SK-N-SH (cell line): Measurements from ENCODE around the gene ADD2. TPM values are rescaled to one million over a fixed set of nuclear protein-coding genes. Genes with fewer than 3 reads are reported as not detected.

Experiments used
- CTCF ChIA-PET: fragments of 300-600, 350-600 bp; formaldehyde crosslinking; extraction: SDS; loops from one replicate; lab custom pipeline; 2021; lab: Yijun Ruan, JAX
- POLR2A ChIA-PET: fragments of 350-600 bp; sonication (Branson Sonifier 250); formaldehyde crosslinking; extraction: SDS; loops from one replicate; lab custom pipeline; 2020; ENCODE audit warnings: antibody characterized with exemption, inconsistent platforms; lab: Yijun Ruan, JAX
- DNase-seq: peaks from one replicate; pipeline ENCODE4 v3.0.0; 2012
- H2AFZ ChIP-seq: fragments of 200-600 bp; sonication (generic); 2 replicates; pipeline ENCODE4 v1.8.1; 2016; ENCODE audit warnings: antibody characterized with exemption, mild to moderate bottlenecking, low read depth
- H3F3A ChIP-seq: fragments of 200-600 bp; sonication (generic); replicated peaks from 2 replicates; pipeline ENCODE3; 2016; ENCODE audit warnings: antibody characterized with exemption, mild to moderate bottlenecking; ENCODE audit not compliant: insufficient read depth
- H3K27ac ChIP-seq, 2 experiments: fragments of 200-500 bp in 1 of 2; fragments of 200-600 bp in 1 of 2; sonication (Bioruptor generic) in 1 of 2; sonication (generic), shearing (Covaris generic) in 1 of 2; 2 replicates each; pipeline versions ENCODE4 v1.5.1 to v1.6.1; 2014 to 2016; ENCODE audit warnings: low read depth in 2 of 2, inconsistent platforms in 1 of 2, low read length in 1 of 2, mild to moderate bottlenecking in 1 of 2, mixed read lengths in 1 of 2
- H3K27me3 ChIP-seq: fragments of 200-600 bp; sonication (generic), shearing (Covaris generic); 2 replicates; pipeline ENCODE4 v1.6.1; 2016; ENCODE audit warnings: mixed run types; ENCODE audit not compliant: insufficient read depth
- H3K36me3 ChIP-seq, 2 experiments: fragments of 200-500 bp in 1 of 2; fragments of 200-600 bp in 1 of 2; sonication (Bioruptor generic) in 1 of 2; sonication (generic) in 1 of 2; replicated peaks in 1 of 2; 2 replicates each; pipeline versions ENCODE3 to v1.5.1; 2014 to 2016; ENCODE audit warnings: low read length in 1 of 2, mild to moderate bottlenecking in 1 of 2; ENCODE audit not compliant: insufficient read depth in 2 of 2, control insufficient read depth in 1 of 2
- H3K4me1 ChIP-seq, 2 experiments: fragments of 200-500 bp in 1 of 2; fragments of 200-600 bp in 1 of 2; sonication (Bioruptor generic) in 1 of 2; sonication (generic), shearing (Covaris generic) in 1 of 2; 2 replicates each; pipeline versions ENCODE4 v1.5.1 to v1.6.1; 2014 to 2016; ENCODE audit warnings: low read depth in 1 of 2, low read length in 1 of 2, mixed run types in 1 of 2; ENCODE audit not compliant: insufficient read depth in 2 of 2, control insufficient read depth in 1 of 2
- H3K4me2 ChIP-seq: fragments of 200-600 bp; sonication (generic), shearing (Covaris generic); 2 replicates; pipeline ENCODE4 v1.6.1; 2017; ENCODE audit warnings: mixed run types
- H3K4me3 ChIP-seq, 2 experiments: fragments of 200-500 bp in 1 of 2; fragments of 200-600 bp in 1 of 2; sonication (Bioruptor generic) in 1 of 2; sonication (generic), shearing (Covaris generic) in 1 of 2; 2 replicates each; pipeline versions ENCODE4 v1.5.1 to v1.8.1; 2014 to 2016; ENCODE audit warnings: low read depth in 2 of 2, inconsistent platforms in 1 of 2, low read length in 1 of 2, mild to moderate bottlenecking in 1 of 2, mixed read lengths in 1 of 2, moderate library complexity in 1 of 2
- H3K79me2 ChIP-seq: fragments of 200-600 bp; sonication (generic); 2 replicates; pipeline ENCODE4 v1.8.1; 2017; ENCODE audit warnings: mild to moderate bottlenecking; ENCODE audit not compliant: insufficient read depth
- H3K9ac ChIP-seq: fragments of 200-600 bp; sonication (generic); 2 replicates; pipeline ENCODE4 v1.6.1; 2017; ENCODE audit warnings: mixed run types
- H3K9me2 ChIP-seq: fragments of 200-600 bp; sonication (generic); 2 replicates; pipeline ENCODE4 v1.6.1; 2017; ENCODE audit warnings: mixed run types
- H3K9me3 ChIP-seq: fragments of 200-600 bp; sonication (generic); 2 replicates; pipeline ENCODE4 v1.6.1; 2017; ENCODE audit warnings: mixed run types, mild to moderate bottlenecking, moderate library complexity
- H4K20me1 ChIP-seq: fragments of 200-600 bp; sonication (generic); 2 replicates; pipeline ENCODE4 v1.6.1; 2017; ENCODE audit warnings: mild to moderate bottlenecking, mixed run types; ENCODE audit not compliant: insufficient read depth
- CHD2 ChIP-seq: fragments of 150-350 bp; IDR thresholded peaks from 2 replicates; pipeline ENCODE4 v1.6.1; 2018; ENCODE audit warnings: low read length; ENCODE audit not compliant: partially characterized antibody
- ELF1 ChIP-seq: IDR thresholded peaks from 2 replicates; pipeline ENCODE4 v1.4.0; 2012
- FOSL2 ChIP-seq: IDR thresholded peaks from 2 replicates; pipeline ENCODE4 v1.4.0; 2012; ENCODE audit warnings: low read depth, mild to moderate bottlenecking, moderate library complexity, borderline replicate concordance
- FOXJ3 ChIP-seq: sonication (generic); formaldehyde crosslinking; IDR thresholded peaks from 2 replicates; pipeline ENCODE4 v1.5.1; 2020; ENCODE audit warnings: mild to moderate bottlenecking, missing genetic modification reagents
- JUND ChIP-seq: IDR thresholded peaks from 2 replicates; pipeline ENCODE4 v1.4.0; 2012
- MEF2A ChIP-seq: IDR thresholded peaks from 2 replicates; pipeline ENCODE4 v1.4.0; 2012; ENCODE audit warnings: low read depth, borderline replicate concordance
- MXI1 ChIP-seq: IDR thresholded peaks from 2 replicates; pipeline ENCODE4 v1.6.1; 2012; ENCODE audit warnings: mild to moderate bottlenecking, low read depth, low read length, improper control_type of control experiment
- NFIC ChIP-seq: IDR thresholded peaks from 2 replicates; pipeline ENCODE4 v1.4.0; 2012; ENCODE audit warnings: borderline replicate concordance
- NRF1 ChIP-seq: IDR thresholded peaks from 2 replicates; pipeline ENCODE4 v1.6.1; 2012; ENCODE audit warnings: low read depth, mild to moderate bottlenecking, low read length
- POLR2AphosphoS5 ChIP-seq: IDR thresholded peaks from 2 replicates; pipeline ENCODE4 v1.6.1; 2012; ENCODE audit warnings: low read depth, low read length
- RCOR1 ChIP-seq: fragments of 150-350 bp; IDR thresholded peaks from 2 replicates; pipeline ENCODE4 v1.6.1; 2017; ENCODE audit warnings: antibody characterized with exemption, low read length
- RFX5 ChIP-seq: IDR thresholded peaks from 2 replicates; pipeline ENCODE4 v1.6.1; 2012; ENCODE audit warnings: mild to moderate bottlenecking, improper control_type of control experiment, low read length
- SIN3A ChIP-seq: IDR thresholded peaks from 2 replicates; pipeline ENCODE4 v1.6.1; 2012; ENCODE audit warnings: low read depth, mild to moderate bottlenecking, low read length, moderate library complexity, borderline replicate concordance
- TEAD4 ChIP-seq: IDR thresholded peaks from 2 replicates; pipeline ENCODE4 v1.4.0; 2012; ENCODE audit warnings: mild to moderate bottlenecking, borderline replicate concordance; ENCODE audit not compliant: insufficient read depth
- YY1 ChIP-seq: IDR thresholded peaks from 2 replicates; pipeline ENCODE4 v1.4.0; 2012; ENCODE audit warnings: low read depth, mild to moderate bottlenecking
- WGBS: methylation state at CpG from one replicate; pipeline ENCODE4 v1.1.6; 2017; ENCODE audit warnings: low lambda C conversion rate; 5-methylcytosine and 5-hydroxymethylcytosine counted together
- polyA plus RNA-seq, 3 experiments: library from polyadenylated mRNA; depleted of rRNA; stranded (reverse); fragments of >200 nt; gene quantifications; 2 replicates each; pipeline ENCODE4 v1.2.3, GENCODE V29; 2012
- TF ChIP-seq, protein P1 (sequence below): IDR thresholded peaks from 2 replicates; pipeline ENCODE4 v1.4.0; 2012; ENCODE audit warnings: low read depth, borderline replicate concordance
- TF ChIP-seq, protein P2 (sequence below): IDR thresholded peaks from 2 replicates; pipeline ENCODE4 v1.4.0; 2012; ENCODE audit warnings: low read depth
- TF ChIP-seq, protein P3 (sequence below): IDR thresholded peaks from 2 replicates; pipeline ENCODE4 v1.4.0; 2012; ENCODE audit warnings: low read depth, borderline replicate concordance
- TF ChIP-seq, protein P4 (sequence below): fragments of 150-350 bp; IDR thresholded peaks from 2 replicates; pipeline ENCODE4 v1.6.1; 2016; ENCODE audit warnings: mild to moderate bottlenecking, low read depth, low read length
- TF ChIP-seq, protein P5 (sequence below): fragments of 200-600 bp; sonication (generic); IDR thresholded peaks from 2 replicates; pipeline ENCODE4 v1.6.1; 2017; ENCODE audit warnings: antibody characterized with exemption, mild to moderate bottlenecking, moderate library complexity
- TF ChIP-seq, protein P6 (sequence below): IDR thresholded peaks from 2 replicates; pipeline ENCODE4 v1.6.1; 2012; ENCODE audit warnings: mild to moderate bottlenecking, low read depth, low read length, moderate library complexity

Gene ADD2
- polyA plus RNA-seq, 1 of the 3 experiments (the other 2 are of a cell fraction), result 0.30 TPM

DNA sequence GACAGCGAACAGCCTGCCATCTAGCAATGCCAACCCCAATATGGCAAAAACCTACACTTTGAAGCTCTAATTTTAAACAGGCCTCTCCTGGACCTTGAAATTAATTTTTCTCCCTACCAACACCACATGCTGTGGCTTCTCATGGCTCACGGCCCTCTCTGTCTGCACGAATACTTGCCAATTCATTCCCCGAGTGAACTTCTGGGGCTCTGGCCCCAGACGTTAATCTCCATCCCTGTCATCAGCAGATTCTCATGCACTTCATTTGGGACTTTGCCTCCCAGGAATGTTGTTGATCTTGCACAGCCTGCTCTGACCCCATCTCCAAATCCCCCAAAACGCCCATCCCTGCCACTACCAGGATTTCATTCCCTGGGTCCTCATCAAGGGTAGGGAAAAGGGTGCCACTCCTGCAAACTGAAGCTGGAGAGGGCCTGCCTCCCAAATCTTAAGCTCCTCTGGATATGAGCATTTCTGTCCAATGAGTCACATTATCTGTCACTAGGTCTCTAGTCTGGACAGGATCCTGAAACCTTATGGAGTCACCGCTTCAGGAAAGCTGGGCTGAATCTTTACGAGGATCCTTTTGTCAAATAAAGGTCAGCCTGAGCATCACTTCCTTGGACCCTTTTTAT is 12.0 kb upstream of the ADD2 start (continued):
- TF ChIP-seq, protein P1, sequence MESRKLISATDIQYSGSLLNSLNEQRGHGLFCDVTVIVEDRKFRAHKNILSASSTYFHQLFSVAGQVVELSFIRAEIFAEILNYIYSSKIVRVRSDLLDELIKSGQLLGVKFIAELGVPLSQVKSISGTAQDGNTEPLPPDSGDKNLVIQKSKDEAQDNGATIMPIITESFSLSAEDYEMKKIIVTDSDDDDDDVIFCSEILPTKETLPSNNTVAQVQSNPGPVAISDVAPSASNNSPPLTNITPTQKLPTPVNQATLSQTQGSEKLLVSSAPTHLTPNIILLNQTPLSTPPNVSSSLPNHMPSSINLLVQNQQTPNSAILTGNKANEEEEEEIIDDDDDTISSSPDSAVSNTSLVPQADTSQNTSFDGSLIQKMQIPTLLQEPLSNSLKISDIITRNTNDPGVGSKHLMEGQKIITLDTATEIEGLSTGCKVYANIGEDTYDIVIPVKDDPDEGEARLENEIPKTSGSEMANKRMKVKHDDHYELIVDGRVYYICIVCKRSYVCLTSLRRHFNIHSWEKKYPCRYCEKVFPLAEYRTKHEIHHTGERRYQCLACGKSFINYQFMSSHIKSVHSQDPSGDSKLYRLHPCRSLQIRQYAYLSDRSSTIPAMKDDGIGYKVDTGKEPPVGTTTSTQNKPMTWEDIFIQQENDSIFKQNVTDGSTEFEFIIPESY, result no peak
- TF ChIP-seq JUND (no peak), ELF1 (no peak), NRF1 (no peak), FOXJ3 (CRISPR knock-in tag) (no peak), CHD2 (no peak), FOSL2 (no peak)
- TF ChIP-seq, protein P2, sequence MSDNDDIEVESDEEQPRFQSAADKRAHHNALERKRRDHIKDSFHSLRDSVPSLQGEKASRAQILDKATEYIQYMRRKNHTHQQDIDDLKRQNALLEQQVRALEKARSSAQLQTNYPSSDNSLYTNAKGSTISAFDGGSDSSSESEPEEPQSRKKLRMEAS, result no peak
- TF ChIP-seq, protein P3, sequence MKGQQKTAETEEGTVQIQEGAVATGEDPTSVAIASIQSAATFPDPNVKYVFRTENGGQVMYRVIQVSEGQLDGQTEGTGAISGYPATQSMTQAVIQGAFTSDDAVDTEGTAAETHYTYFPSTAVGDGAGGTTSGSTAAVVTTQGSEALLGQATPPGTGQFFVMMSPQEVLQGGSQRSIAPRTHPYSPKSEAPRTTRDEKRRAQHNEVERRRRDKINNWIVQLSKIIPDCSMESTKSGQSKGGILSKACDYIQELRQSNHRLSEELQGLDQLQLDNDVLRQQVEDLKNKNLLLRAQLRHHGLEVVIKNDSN, result no peak
- TF ChIP-seq, all 33 proteins: peak for 0

DNA sequence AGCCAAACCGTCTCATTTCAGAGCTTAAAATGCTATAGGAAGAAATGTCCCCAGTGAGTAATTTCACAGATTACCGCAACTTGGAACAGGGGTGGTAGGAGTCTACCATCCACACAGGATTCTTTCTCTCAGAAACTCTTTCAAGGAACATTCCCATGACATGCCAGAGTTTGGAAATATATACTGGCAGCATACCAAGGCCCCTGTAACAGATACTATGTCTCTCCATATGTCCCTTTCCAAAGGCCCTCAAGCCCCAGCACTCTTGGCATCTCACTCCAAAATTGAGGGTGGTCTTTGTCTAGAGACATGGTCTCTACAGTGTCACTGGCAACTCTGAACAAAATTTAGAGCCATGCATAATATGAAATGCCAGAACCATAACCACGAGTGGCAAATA is 11.5 kb upstream of the ADD2 start:
- CTCF ChIA-PET, result interaction anchor here (3.8 to 4.0 kb wide), 2 partner anchors 10 to 11 kb away, joined by 21 to 31 read pairs; partner anchors contain the start of genes ADD2 and FIGLA
- TF ChIP-seq, protein P4, sequence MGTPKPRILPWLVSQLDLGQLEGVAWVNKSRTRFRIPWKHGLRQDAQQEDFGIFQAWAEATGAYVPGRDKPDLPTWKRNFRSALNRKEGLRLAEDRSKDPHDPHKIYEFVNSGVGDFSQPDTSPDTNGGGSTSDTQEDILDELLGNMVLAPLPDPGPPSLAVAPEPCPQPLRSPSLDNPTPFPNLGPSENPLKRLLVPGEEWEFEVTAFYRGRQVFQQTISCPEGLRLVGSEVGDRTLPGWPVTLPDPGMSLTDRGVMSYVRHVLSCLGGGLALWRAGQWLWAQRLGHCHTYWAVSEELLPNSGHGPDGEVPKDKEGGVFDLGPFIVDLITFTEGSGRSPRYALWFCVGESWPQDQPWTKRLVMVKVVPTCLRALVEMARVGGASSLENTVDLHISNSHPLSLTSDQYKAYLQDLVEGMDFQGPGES, result no peak
- TF ChIP-seq SIN3A (no peak), CHD2 (no peak), POLR2AphosphoS5 (no peak), RFX5 (no peak), FOSL2 (no peak), MXI1 (no peak), NRF1 (no peak), MEF2A (no peak), JUND (no peak), RCOR1 (no peak), NFIC (no peak), YY1 (no peak), TEAD4 (no peak)
- TF ChIP-seq, protein P3, result no peak
- TF ChIP-seq, protein P5, sequence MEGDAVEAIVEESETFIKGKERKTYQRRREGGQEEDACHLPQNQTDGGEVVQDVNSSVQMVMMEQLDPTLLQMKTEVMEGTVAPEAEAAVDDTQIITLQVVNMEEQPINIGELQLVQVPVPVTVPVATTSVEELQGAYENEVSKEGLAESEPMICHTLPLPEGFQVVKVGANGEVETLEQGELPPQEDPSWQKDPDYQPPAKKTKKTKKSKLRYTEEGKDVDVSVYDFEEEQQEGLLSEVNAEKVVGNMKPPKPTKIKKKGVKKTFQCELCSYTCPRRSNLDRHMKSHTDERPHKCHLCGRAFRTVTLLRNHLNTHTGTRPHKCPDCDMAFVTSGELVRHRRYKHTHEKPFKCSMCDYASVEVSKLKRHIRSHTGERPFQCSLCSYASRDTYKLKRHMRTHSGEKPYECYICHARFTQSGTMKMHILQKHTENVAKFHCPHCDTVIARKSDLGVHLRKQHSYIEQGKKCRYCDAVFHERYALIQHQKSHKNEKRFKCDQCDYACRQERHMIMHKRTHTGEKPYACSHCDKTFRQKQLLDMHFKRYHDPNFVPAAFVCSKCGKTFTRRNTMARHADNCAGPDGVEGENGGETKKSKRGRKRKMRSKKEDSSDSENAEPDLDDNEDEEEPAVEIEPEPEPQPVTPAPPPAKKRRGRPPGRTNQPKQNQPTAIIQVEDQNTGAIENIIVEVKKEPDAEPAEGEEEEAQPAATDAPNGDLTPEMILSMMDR, result no peak
- TF ChIP-seq, protein P6, sequence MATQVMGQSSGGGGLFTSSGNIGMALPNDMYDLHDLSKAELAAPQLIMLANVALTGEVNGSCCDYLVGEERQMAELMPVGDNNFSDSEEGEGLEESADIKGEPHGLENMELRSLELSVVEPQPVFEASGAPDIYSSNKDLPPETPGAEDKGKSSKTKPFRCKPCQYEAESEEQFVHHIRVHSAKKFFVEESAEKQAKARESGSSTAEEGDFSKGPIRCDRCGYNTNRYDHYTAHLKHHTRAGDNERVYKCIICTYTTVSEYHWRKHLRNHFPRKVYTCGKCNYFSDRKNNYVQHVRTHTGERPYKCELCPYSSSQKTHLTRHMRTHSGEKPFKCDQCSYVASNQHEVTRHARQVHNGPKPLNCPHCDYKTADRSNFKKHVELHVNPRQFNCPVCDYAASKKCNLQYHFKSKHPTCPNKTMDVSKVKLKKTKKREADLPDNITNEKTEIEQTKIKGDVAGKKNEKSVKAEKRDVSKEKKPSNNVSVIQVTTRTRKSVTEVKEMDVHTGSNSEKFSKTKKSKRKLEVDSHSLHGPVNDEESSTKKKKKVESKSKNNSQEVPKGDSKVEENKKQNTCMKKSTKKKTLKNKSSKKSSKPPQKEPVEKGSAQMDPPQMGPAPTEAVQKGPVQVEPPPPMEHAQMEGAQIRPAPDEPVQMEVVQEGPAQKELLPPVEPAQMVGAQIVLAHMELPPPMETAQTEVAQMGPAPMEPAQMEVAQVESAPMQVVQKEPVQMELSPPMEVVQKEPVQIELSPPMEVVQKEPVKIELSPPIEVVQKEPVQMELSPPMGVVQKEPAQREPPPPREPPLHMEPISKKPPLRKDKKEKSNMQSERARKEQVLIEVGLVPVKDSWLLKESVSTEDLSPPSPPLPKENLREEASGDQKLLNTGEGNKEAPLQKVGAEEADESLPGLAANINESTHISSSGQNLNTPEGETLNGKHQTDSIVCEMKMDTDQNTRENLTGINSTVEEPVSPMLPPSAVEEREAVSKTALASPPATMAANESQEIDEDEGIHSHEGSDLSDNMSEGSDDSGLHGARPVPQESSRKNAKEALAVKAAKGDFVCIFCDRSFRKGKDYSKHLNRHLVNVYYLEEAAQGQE, result no peak

More for the DNA sequence above, 11.5 kb upstream of the ADD2 start:
- Histone ChIP-seq H3K9me2 (no peaks in the 10 kb centered on the region), H3K36me3 (no peaks in the 10 kb centered on the region), H3K4me2 (no peak overlapping the region), H3K79me2 (no peaks in the 10 kb centered on the region), H3K9me3 (no peaks in the 10 kb centered on the region), H3K27ac (no peak overlapping the region), H3F3A (no peaks in the 10 kb centered on the region), H3K27me3 (peaks cover 4% of the 10 kb centered on the region), H4K20me1 (no peaks in the 10 kb centered on the region), H3K9ac (no peak overlapping the region), H3K4me3 (no peak overlapping the region), H2AFZ (no peak overlapping the region), H3K4me1 (no peaks in the 10 kb centered on the region)
- no peak for DNase-seq
- WGBS, result 43% methylated on average over 3 of the region's 3 CpGs
- POLR2A ChIA-PET, result no interaction called here
